K562 (cell line): ENCODE measurements around the gene LAMB3. TPM values are rescaled to one million over a fixed set of nuclear protein-coding genes. Genes with fewer than 3 reads are reported as not detected.

Experiments used
- CBFA2T3 ChIP-seq: fragments of 450-650 bp; IDR thresholded peaks from 2 replicates; pipeline ENCODE4 v1.6.1; 2017
- CREB1 ChIP-seq, 2 experiments: sonication (generic) in 1 of 2; formaldehyde crosslinking in 1 of 2; IDR thresholded peaks; 2 replicates each; pipeline versions ENCODE4 v1.6.1 to v1.8.0; 2012 to 2022; ENCODE audit warnings: inconsistent platforms in 1 of 2, mild to moderate bottlenecking in 1 of 2, missing genetic modification reagents in 1 of 2, moderate library complexity in 1 of 2
- FOXK1 ChIP-seq: sonication (generic); formaldehyde crosslinking; IDR thresholded peaks from 2 replicates; pipeline ENCODE4 v1.8.0; 2022; ENCODE audit warnings: missing genetic modification reagents, mild to moderate bottlenecking, borderline replicate concordance
- GATA2 ChIP-seq: sonication (generic); formaldehyde crosslinking; IDR thresholded peaks from 2 replicates; pipeline ENCODE4 v1.4.0; 2020; ENCODE audit warnings: mild to moderate bottlenecking, missing genetic modification reagents
- HBP1 ChIP-seq: fragments of 450-650 bp; formaldehyde crosslinking; IDR thresholded peaks from 2 replicates; pipeline ENCODE4 v1.4.0; 2022; ENCODE audit warnings: missing genetic modification characterization
- MBD1 ChIP-seq: fragments of 250-450 bp; sonication (Bioruptor Pico); IDR thresholded peaks from 2 replicates; pipeline ENCODE4 v1.8.0; 2022; ENCODE audit warnings: inconsistent platforms
- MGA ChIP-seq: fragments of 450-650 bp; IDR thresholded peaks from 2 replicates; pipeline ENCODE4 v1.6.1; 2016; ENCODE audit warnings: mild to moderate bottlenecking, moderate library complexity
- POLR2G ChIP-seq: fragments of 200-400 bp; formaldehyde crosslinking; IDR thresholded peaks from 2 replicates; pipeline ENCODE4 v1.6.1; 2017; ENCODE audit warnings: low read depth, mild to moderate bottlenecking, antibody characterized with exemption, low read length, moderate library complexity
- RBFOX2 ChIP-seq: fragments of 200-400 bp; formaldehyde crosslinking; IDR thresholded peaks from 2 replicates; pipeline ENCODE4 v1.6.1; 2017; ENCODE audit warnings: low read depth, mild to moderate bottlenecking, low read length, moderate library complexity
- TAL1 ChIP-seq: fragments of 450-650 bp; IDR thresholded peaks from 2 replicates; pipeline ENCODE4 v1.6.1; 2016; ENCODE audit warnings: mild to moderate bottlenecking
- TGIF2 ChIP-seq: sonication (generic); formaldehyde crosslinking; IDR thresholded peaks from 2 replicates; pipeline ENCODE4 v1.8.1; 2022; ENCODE audit warnings: mild to moderate bottlenecking, missing genetic modification reagents, moderate library complexity
- ZNF431 ChIP-seq: sonication (generic); formaldehyde crosslinking; IDR thresholded peaks from 2 replicates; pipeline ENCODE4 v1.8.0; 2022; ENCODE audit warnings: mild to moderate bottlenecking, missing genetic modification reagents
- ZNF764 ChIP-seq: fragments of 250-450 bp; sonication (Bioruptor Pico); IDR thresholded peaks from 2 replicates; pipeline ENCODE4 v1.4.0; 2020; ENCODE audit warnings: low read depth, mild to moderate bottlenecking, moderate library complexity
- ZSCAN29 ChIP-seq: fragments of 450-650 bp; IDR thresholded peaks from 2 replicates; pipeline ENCODE4 v1.6.1; 2017
- polyA plus RNA-seq, 8 experiments: library from polyadenylated mRNA; depleted of rRNA in 4 of 8; stranded (reverse) in 5 of 8; unstranded in 3 of 8; fragments of >200 nt; fragmentation: Nextera tagmentation in 2 of 8; fragmentation: Illumina TruSeq in 1 of 8; extraction: Ambion mirVana in 2 of 8; extraction: Trizol in 1 of 8; gene quantifications; 2 replicates each; pipeline versions ENCODE4 v1.2.1 to v1.2.3, GENCODE V29; 2011 to 2014; ENCODE audit warnings: inconsistent platforms in 1 of 8, missing spikeins in 1 of 8
- total RNA-seq, 7 experiments: library from RNA; depleted of rRNA in 6 of 7; stranded (reverse); fragments of >200 nt in 6 of 7; fragmentation: Illumina TruSeq in 2 of 7; extraction: Trizol in 2 of 7; gene quantifications; 2 replicates each; pipeline versions ENCODE4 v1.2.1 to v1.2.3, GENCODE V29; 2011 to 2021; ENCODE audit warnings: low replicate concordance in 1 of 7

LAMB3 gene
- total and polyA plus RNA-seq, 9 of the 15 experiments (the other 6 are each of a cell fraction or from before 2014, with no cell fraction given): 0.08 to 1.3 (median 0.91) TPM

GRCh38 chr1:209675565-209676154, 23.4 kb upstream of the LAMB3 start (continued):
- peak; percentile 83 for TF ChIP-seq MGA
- TF ChIP-seq TAL1: no peak
- TF ChIP-seq MBD1 (CRISPR knock-in tag): no peak
- no peak for TF ChIP-seq ZSCAN29
- peak; percentile 2; the same call in 1 of the 2 replicates for TF ChIP-seq ZNF431 (CRISPR knock-in tag)
- TF ChIP-seq GATA2 (CRISPR knock-in tag): no peak
- peak; percentile 71 for TF ChIP-seq RBFOX2
- no peak for TF ChIP-seq ZNF764 (CRISPR knock-in tag)
- peak; percentile 61; the same call in 1 of the 2 replicates for TF ChIP-seq FOXK1 (CRISPR knock-in tag)
- 0 out of 2 replicates have a peak, but pooled peaks have one; percentile 68 for TF ChIP-seq HBP1
- TF ChIP-seq CREB1 (IDR thresholded peaks at IDR 0.05): no peak
- TF ChIP-seq CREB1 (CRISPR knock-in tag; IDR thresholded peaks at IDR 0.05): 0 out of 2 replicates have a peak, but pooled peaks have one; percentile 3
- TF ChIP-seq POLR2G: peak; percentile 14
- TF ChIP-seq CBFA2T3: no peak
- TF ChIP-seq TGIF2: no peak
